UCSD-AML1 (cell line): ENCODE results near the gene AGAP3.

Experiments
- DNase-seq: peaks from one replicate; lab custom pipeline; 2025; ENCODE audit not compliant: unreplicated experiment; lab: John Stamatoyannopoulos, UW

Gene AGAP3

GRCh38 chr7:151107882-151108281, 21.6 kb downstream of the AGAP3 start:
- DNase-seq, result no peak

GRCh38 chr7:151109094-151110048, 23.1 kb downstream of the AGAP3 start:
- no peak for DNase-seq

GRCh38 chr7:151110236-151110940, 24.1 kb downstream of the AGAP3 start:
- no peak for DNase-seq

GRCh38 chr7:151110941-151111645, 24.8 kb downstream of the AGAP3 start:
- peak; percentile 45 for DNase-seq

GRCh38 chr7:151113344-151114150, 27.3 kb downstream of the AGAP3 start:
- DNase-seq, result no peak

GRCh38 chr7:151114151-151115090, 28.1 kb downstream of the AGAP3 start:
- no peak for DNase-seq

- DNase-seq, result no peak
These were observed 29.0 kb downstream of the AGAP3 start for GRCh38 chr7:151115121-151115835.

- no peak for DNase-seq
These were observed 29.7 kb downstream of the AGAP3 start for GRCh38 chr7:151115836-151116418.

- no peak for DNase-seq
These were observed 30.5 kb downstream of the AGAP3 start for GRCh38 chr7:151116603-151117440.

- no peak for DNase-seq
These were observed 31.3 kb downstream of the AGAP3 start for GRCh38 chr7:151117565-151117964.

- no peak for DNase-seq
These were observed 32.1 kb downstream of the AGAP3 start for GRCh38 chr7:151118108-151119054.

GRCh38 chr7:151119055-151119415, 32.8 kb downstream of the AGAP3 start:
- DNase-seq, result no peak

GRCh38 chr7:151119902-151120301, 33.6 kb downstream of the AGAP3 start:
- DNase-seq, result no peak

GRCh38 chr7:151120896-151121295, 34.6 kb downstream of the AGAP3 start:
- no peak for DNase-seq

- no peak for DNase-seq
These were observed 35.3 kb downstream of the AGAP3 start for GRCh38 chr7:151121380-151122170.

- no peak for DNase-seq
These were observed 36.0 kb downstream of the AGAP3 start for GRCh38 chr7:151122276-151122675.
